GM21723 (cell line): ENCODE data around the gene HBE1.

Experiments
- ATAC-seq: cut with Tn5 transposase; IDR thresholded peaks from one replicate; pipeline ENCODE4 v1.9.1; 2021; ENCODE audit warnings: mild to moderate bottlenecking, moderate library complexity; ENCODE audit not compliant: unreplicated experiment

Gene HBE1

GRCh38 chr11:5235364-5236095 lies 34.2 kb downstream of the HBE1 start:
- ATAC-seq: no peak

- peak; percentile 90 for ATAC-seq
Observed at GRCh38 chr11:5234381-5234834, 35.3 kb downstream of the HBE1 start, which contains the start of gene HBD. Gene HBD (minus strand): TSS chr11:5234483. CDS start chr11:5234433, 50 bp downstream.

GRCh38 chr11:5233307-5233706 lies 36.4 kb downstream of the HBE1 start:
- no peak for ATAC-seq

GRCh38 chr11:5232821-5233220 lies 36.9 kb downstream of the HBE1 start:
- no peak for ATAC-seq

GRCh38 chr11:5232176-5232575 lies 37.6 kb downstream of the HBE1 start:
- ATAC-seq: no peak

GRCh38 chr11:5231111-5231510 lies 38.6 kb downstream of the HBE1 start:
- ATAC-seq: no peak

- no peak for ATAC-seq
Observed at GRCh38 chr11:5230266-5230665, 39.5 kb downstream of the HBE1 start.

- ATAC-seq: no peak
Observed at GRCh38 chr11:5229796-5230195, 39.9 kb downstream of the HBE1 start.

GRCh38 chr11:5229356-5229755 lies 40.4 kb downstream of the HBE1 start:
- no peak for ATAC-seq

GRCh38 chr11:5228124-5228523 lies 41.6 kb downstream of the HBE1 start:
- no peak for ATAC-seq

GRCh38 chr11:5227681-5228080 lies 42.1 kb downstream of the HBE1 start:
- ATAC-seq: no peak

GRCh38 chr11:5226732-5227310 lies 42.9 kb downstream of the HBE1 start, which contains the start of gene HBB:
Gene HBB (minus strand): TSS chr11:5227071. CDS start chr11:5227021, 50 bp downstream.
- no peak for ATAC-seq

- ATAC-seq: no peak
Observed at GRCh38 chr11:5225480-5225871, 44.3 kb downstream of the HBE1 start.

- no peak for ATAC-seq
Observed at GRCh38 chr11:5224538-5225479, 44.9 kb downstream of the HBE1 start.

- ATAC-seq: no peak
Observed at GRCh38 chr11:5223686-5224085, 46.1 kb downstream of the HBE1 start.

- no peak for ATAC-seq
Observed at GRCh38 chr11:5223146-5223545, 46.6 kb downstream of the HBE1 start.
